Measurements from ENCODE around the gene SKIC2. TPM values are rescaled to one million over a fixed set of nuclear protein-coding genes. Genes with fewer than 3 reads are reported as not detected.
"Not testable (repeated sequence)": the region's sequence is repeated elsewhere in the genome, so short reads cannot be mapped to it uniquely, and the experiment has no call there.

SKIC2 gene
- total RNA-seq, 1 donor from 2014 or later, result 51.9 TPM

GRCh38 chr6:31972709-31973350, 13.9 kb downstream of the SKIC2 start:
- peak overlapping the region; percentile 90 for H3K4me3 ChIP-seq (ENCODE audit: low read depth, low read length)
- no peak for DNase-seq (ENCODE audit: low read depth)
- TF ChIP-seq CTCF (conservative IDR thresholded peaks at IDR 0.05; ENCODE audit: low read depth, low read length), result no peak

GRCh38 chr6:31976065-31976464, 17.1 kb downstream of the SKIC2 start:
- H3K4me3 ChIP-seq (ENCODE audit: low read depth, low read length); DNase-seq (ENCODE audit: low read depth): not testable (repeated sequence)

GRCh38 chr6:31977816-31978431, 18.9 kb downstream of the SKIC2 start:
- DNase-seq (ENCODE audit: low read depth), result no peak
- TF ChIP-seq CTCF (conservative IDR thresholded peaks at IDR 0.05; ENCODE audit: low read depth, low read length), result no peak
- H3K4me3 ChIP-seq (ENCODE audit: low read depth, low read length), result no peak overlapping the region

- DNase-seq (ENCODE audit: low read depth), result no peak
- H3K4me3 ChIP-seq (ENCODE audit: low read depth, low read length), result no peak overlapping the region
- no peak for TF ChIP-seq CTCF (conservative IDR thresholded peaks at IDR 0.05; ENCODE audit: low read depth, low read length)
Measured at GRCh38 chr6:31978831-31979230, 19.9 kb downstream of the SKIC2 start.

- TF ChIP-seq CTCF (conservative IDR thresholded peaks at IDR 0.05; ENCODE audit: low read depth, low read length), result no peak
- no peak for DNase-seq (ENCODE audit: low read depth)
Measured at GRCh38 chr6:31979238-31979898, 20.4 kb downstream of the SKIC2 start.

GRCh38 chr6:31980195-31980876, 21.4 kb downstream of the SKIC2 start:
- not testable (repeated sequence) for DNase-seq (ENCODE audit: low read depth); H3K4me3 ChIP-seq (ENCODE audit: low read depth, low read length)

More at GRCh38 chr6:31979238-31979898, 20.4 kb downstream of the SKIC2 start:
- H3K4me3 ChIP-seq (ENCODE audit: low read depth, low read length), result no peak overlapping the region

GRCh38 chr6:31980998-31981397, 22.0 kb downstream of the SKIC2 start:
- H3K4me3 ChIP-seq (ENCODE audit: low read depth, low read length); DNase-seq (ENCODE audit: low read depth): not testable (repeated sequence)

- not testable (repeated sequence) for H3K4me3 ChIP-seq (ENCODE audit: low read depth, low read length); DNase-seq (ENCODE audit: low read depth)
Measured at GRCh38 chr6:31981744-31982143, 22.8 kb downstream of the SKIC2 start, which contains the start of gene C4A. Gene C4A, plus strand, starts transcription at chr6:31982057. Its CDS starts 51 bp downstream, at chr6:31982108.

GRCh38 chr6:31989363-31989762, 30.4 kb downstream of the SKIC2 start:
- H3K4me3 ChIP-seq (ENCODE audit: low read depth, low read length); DNase-seq (ENCODE audit: low read depth): not testable (repeated sequence)

- H3K4me3 ChIP-seq (ENCODE audit: low read depth, low read length); DNase-seq (ENCODE audit: low read depth): not testable (repeated sequence)
Measured at GRCh38 chr6:31994421-31994820, 35.4 kb downstream of the SKIC2 start.

GRCh38 chr6:31996385-31996784, 37.4 kb downstream of the SKIC2 start:
- not testable (repeated sequence) for H3K4me3 ChIP-seq (ENCODE audit: low read depth, low read length); DNase-seq (ENCODE audit: low read depth)

GRCh38 chr6:32002546-32003268, 43.7 kb downstream of the SKIC2 start:
- H3K4me3 ChIP-seq (ENCODE audit: low read depth, low read length); DNase-seq (ENCODE audit: low read depth): not testable (repeated sequence)

GRCh38 chr6:32003301-32003700, 44.3 kb downstream of the SKIC2 start:
- DNase-seq (ENCODE audit: low read depth); H3K4me3 ChIP-seq (ENCODE audit: low read depth, low read length): not testable (repeated sequence)
